Loucy (cell line): ENCODE results near the gene LRRC58.
A peak's percentile ranks its signal among the peaks of the same experiment; 100 is the strongest.

ENCODE experiments used
- H2AFZ ChIP-seq: fragments of 200-600 bp; sonication (generic); 2 replicates; pipeline ENCODE4 v1.6.0; 2016; ENCODE audit warnings: antibody characterized with exemption, mild to moderate bottlenecking, low read length, moderate library complexity
- H3F3A ChIP-seq: fragments of 200-600 bp; 2 replicates; pipeline ENCODE4 v1.6.0; 2016; ENCODE audit warnings: antibody characterized with exemption, low read depth, mild to moderate bottlenecking
- H3K27me3 ChIP-seq: fragments of 200-600 bp; sonication (generic); 2 replicates; pipeline ENCODE4 v1.6.1; 2014; ENCODE audit warnings: low read length, mild to moderate bottlenecking; ENCODE audit not compliant: insufficient read depth, poor library complexity, severe bottlenecking
- H3K36me3 ChIP-seq: fragments of 200-600 bp; sonication (generic); 2 replicates; pipeline ENCODE4 v1.6.1; 2016; ENCODE audit warnings: low read length; ENCODE audit not compliant: insufficient read depth
- H3K4me1 ChIP-seq: fragments of 200-600 bp; sonication (generic); 2 replicates; pipeline ENCODE4 v1.5.1; 2014; ENCODE audit warnings: low read length, mild to moderate bottlenecking; ENCODE audit not compliant: insufficient read depth, poor library complexity, severe bottlenecking
- H3K4me2 ChIP-seq: fragments of 200-600 bp; sonication (generic); 2 replicates; pipeline ENCODE4 v1.6.0; 2014; ENCODE audit warnings: antibody characterized with exemption, low read length, low read depth, mild to moderate bottlenecking; ENCODE audit not compliant: poor library complexity, severe bottlenecking
- H3K4me3 ChIP-seq: fragments of 200-600 bp; sonication (generic); 2 replicates; pipeline ENCODE4 v1.5.1; 2014; ENCODE audit warnings: low read length, mild to moderate bottlenecking, mixed read lengths; ENCODE audit not compliant: poor library complexity, severe bottlenecking
- H3K79me2 ChIP-seq: fragments of 200-600 bp; sonication (generic); 2 replicates; pipeline ENCODE4 v1.6.1; 2014; ENCODE audit warnings: low read length; ENCODE audit not compliant: insufficient read depth
- H3K9ac ChIP-seq: fragments of 200-600 bp; sonication (generic); 2 replicates; pipeline ENCODE4 v1.6.0; 2014; ENCODE audit warnings: mild to moderate bottlenecking, low read depth, low read length, moderate library complexity; ENCODE audit not compliant: poor library complexity, severe bottlenecking
- H3K9me2 ChIP-seq: fragments of 200-600 bp; sonication (generic); replicated peaks from 2 replicates; pipeline ENCODE4 v1.6.1; 2016; ENCODE audit warnings: low read depth, low read length, mixed read lengths
- H3K9me3 ChIP-seq: fragments of 200-600 bp; sonication (generic); 2 replicates; pipeline ENCODE4 v1.6.1; 2014; ENCODE audit warnings: mild to moderate bottlenecking, antibody characterized with exemption, low read length, low read depth; ENCODE audit not compliant: insufficient read depth
- H4K20me1 ChIP-seq: fragments of 200-600 bp; sonication (generic); 2 replicates; pipeline ENCODE4 v1.6.0; 2014; ENCODE audit warnings: antibody characterized with exemption, low read length, mild to moderate bottlenecking; ENCODE audit not compliant: insufficient read depth, poor library complexity, severe bottlenecking
- EZH2phosphoT487 ChIP-seq: fragments of 200-600 bp; IDR thresholded peaks from 2 replicates; pipeline ENCODE4 v1.6.1; 2018; ENCODE audit warnings: antibody characterized with exemption, mild to moderate bottlenecking, moderate library complexity, borderline replicate concordance
- TF ChIP-seq, protein P1 (sequence below): fragments of 200-600 bp; sonication (generic); conservative IDR thresholded peaks from 2 replicates; pipeline ENCODE4 v1.5.1; 2014; ENCODE audit warnings: mild to moderate bottlenecking, antibody characterized with exemption, low read length

The LRRC58 gene

DNA sequence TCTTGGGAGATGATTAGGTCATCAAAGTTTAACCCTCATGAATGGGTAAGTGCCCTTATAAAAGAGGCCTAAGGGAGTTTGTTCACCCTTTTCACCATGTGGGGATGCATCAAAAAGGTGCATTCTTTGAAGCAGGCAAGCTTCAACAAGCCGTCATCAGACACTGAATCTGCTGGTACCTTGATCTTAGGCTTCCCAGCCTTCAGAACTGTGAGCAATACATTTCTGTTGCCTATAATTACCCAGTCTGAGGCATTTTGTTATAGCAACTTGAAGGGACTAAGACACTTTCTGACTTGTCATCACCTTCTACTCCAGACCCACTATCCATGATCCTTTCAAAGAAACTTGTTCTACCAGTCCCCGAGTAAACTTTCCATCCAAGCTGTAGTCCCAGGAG is 44.6 kb upstream of the LRRC58 start:
- H3K4me1 ChIP-seq: no peaks in the 10 kb centered on the region
- no peaks in the 10 kb centered on the region for H3K9me3 ChIP-seq
- TF ChIP-seq, protein P1, sequence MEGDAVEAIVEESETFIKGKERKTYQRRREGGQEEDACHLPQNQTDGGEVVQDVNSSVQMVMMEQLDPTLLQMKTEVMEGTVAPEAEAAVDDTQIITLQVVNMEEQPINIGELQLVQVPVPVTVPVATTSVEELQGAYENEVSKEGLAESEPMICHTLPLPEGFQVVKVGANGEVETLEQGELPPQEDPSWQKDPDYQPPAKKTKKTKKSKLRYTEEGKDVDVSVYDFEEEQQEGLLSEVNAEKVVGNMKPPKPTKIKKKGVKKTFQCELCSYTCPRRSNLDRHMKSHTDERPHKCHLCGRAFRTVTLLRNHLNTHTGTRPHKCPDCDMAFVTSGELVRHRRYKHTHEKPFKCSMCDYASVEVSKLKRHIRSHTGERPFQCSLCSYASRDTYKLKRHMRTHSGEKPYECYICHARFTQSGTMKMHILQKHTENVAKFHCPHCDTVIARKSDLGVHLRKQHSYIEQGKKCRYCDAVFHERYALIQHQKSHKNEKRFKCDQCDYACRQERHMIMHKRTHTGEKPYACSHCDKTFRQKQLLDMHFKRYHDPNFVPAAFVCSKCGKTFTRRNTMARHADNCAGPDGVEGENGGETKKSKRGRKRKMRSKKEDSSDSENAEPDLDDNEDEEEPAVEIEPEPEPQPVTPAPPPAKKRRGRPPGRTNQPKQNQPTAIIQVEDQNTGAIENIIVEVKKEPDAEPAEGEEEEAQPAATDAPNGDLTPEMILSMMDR: no peak
- no peak for TF ChIP-seq EZH2phosphoT487
- no peaks in the 10 kb centered on the region for H3K9me2 ChIP-seq
- no peaks in the 10 kb centered on the region for H3K79me2 ChIP-seq
- no peaks in the 10 kb centered on the region for H3K27me3 ChIP-seq
- H3K4me2 ChIP-seq: no peak overlapping the region
- H2AFZ ChIP-seq: no peak overlapping the region
- H3K4me3 ChIP-seq: no peak overlapping the region
- no peaks in the 10 kb centered on the region for H3K36me3 ChIP-seq
- no peaks in the 10 kb centered on the region for H3F3A ChIP-seq
- no peak overlapping the region for H3K9ac ChIP-seq
- H4K20me1 ChIP-seq: no peaks in the 10 kb centered on the region

DNA sequence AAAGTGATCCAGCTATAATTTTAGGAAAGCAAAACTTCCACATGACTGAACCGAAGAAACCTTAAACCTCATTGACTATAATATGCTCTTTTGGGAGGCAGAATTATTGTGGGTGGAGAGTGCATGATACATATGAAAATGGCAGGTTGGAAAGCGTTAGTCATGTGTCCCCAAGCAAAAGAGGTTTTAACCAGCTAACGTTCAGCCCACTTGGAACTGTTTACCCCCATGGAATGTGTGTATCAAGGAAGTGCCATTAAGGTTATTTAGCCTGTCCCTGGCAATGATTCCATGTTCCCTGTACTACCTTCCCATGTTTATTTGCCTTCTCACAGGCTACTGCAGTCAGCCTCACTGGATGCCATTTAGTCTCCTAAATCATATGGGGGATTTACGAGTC is 44.1 kb upstream of the LRRC58 start:
- Histone ChIP-seq H3K4me3 (no peak overlapping the region), H3K36me3 (no peaks in the 10 kb centered on the region), H2AFZ (no peak overlapping the region), H3K79me2 (no peaks in the 10 kb centered on the region), H3K4me2 (no peak overlapping the region), H3F3A (no peaks in the 10 kb centered on the region), H3K9me3 (no peaks in the 10 kb centered on the region), H3K27me3 (no peaks in the 10 kb centered on the region), H3K9ac (no peak overlapping the region), H4K20me1 (no peaks in the 10 kb centered on the region), H3K4me1 (no peaks in the 10 kb centered on the region), H3K9me2 (no peaks in the 10 kb centered on the region)
- no peak for TF ChIP-seq EZH2phosphoT487
- TF ChIP-seq, protein P1: no peak

DNA sequence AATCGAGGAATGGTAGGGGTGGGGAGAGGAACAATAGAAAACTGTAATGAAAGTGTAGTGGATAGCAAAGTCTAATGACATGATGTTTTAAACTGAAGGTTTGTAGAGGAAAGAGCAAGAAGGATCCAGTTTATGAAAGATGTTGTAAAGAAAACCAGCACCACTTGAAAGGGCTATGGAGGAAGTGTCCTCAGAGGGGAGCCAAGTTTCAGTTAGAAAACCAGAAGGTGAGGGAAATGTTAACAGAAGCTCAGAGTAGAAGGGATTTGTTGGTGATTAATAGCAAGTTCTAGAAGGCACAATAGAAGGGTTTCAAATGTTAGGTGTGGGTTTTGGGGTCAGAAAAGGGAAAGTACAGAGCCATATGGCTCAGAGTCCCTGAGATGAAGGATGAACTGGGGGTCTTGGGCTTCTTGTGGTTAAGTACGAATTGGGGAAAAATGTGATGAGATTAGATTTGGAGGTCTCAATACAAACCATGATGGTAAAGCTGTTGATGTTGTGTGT is 33.8 kb upstream of the LRRC58 start:
- H3K9me2 ChIP-seq: no peaks in the 10 kb centered on the region
- H3K79me2 ChIP-seq: no peaks in the 10 kb centered on the region
- H3K4me1 ChIP-seq: peaks cover 16% of the 10 kb centered on the region
- peak overlapping the region; percentile 47 for H3K4me2 ChIP-seq
- no peaks in the 10 kb centered on the region for H3K9me3 ChIP-seq
- H4K20me1 ChIP-seq: no peaks in the 10 kb centered on the region
- H3K27me3 ChIP-seq: no peaks in the 10 kb centered on the region
- H3K4me3 ChIP-seq: peak overlapping the region; percentile 17
- TF ChIP-seq, protein P1: no peak
- no peak for TF ChIP-seq EZH2phosphoT487
- no peak overlapping the region for H3K9ac ChIP-seq
- H2AFZ ChIP-seq: peak overlapping the region; percentile 65
- H3F3A ChIP-seq: no peaks in the 10 kb centered on the region
- H3K36me3 ChIP-seq: no peaks in the 10 kb centered on the region
